Neural cell (in vitro differentiated cells): ENCODE data around the gene MSLN. TPM values are rescaled to one million over a fixed set of nuclear protein-coding genes. Genes with fewer than 3 reads are reported as not detected.
A peak's percentile ranks its signal among the peaks of the same experiment; 100 is the strongest.

ENCODE experiments used
- H2AFZ ChIP-seq: fragments of 200-600, 300-800 bp; sonication (generic), shearing (Covaris generic); 2 replicates; pipeline ENCODE4 v1.6.0; 2014; ENCODE audit warnings: low read depth, mild to moderate bottlenecking, antibody characterized with exemption, low read length, moderate library complexity
- H3F3A ChIP-seq: fragments of 200-600 bp; shearing (Covaris generic); 2 replicates; pipeline ENCODE4 v1.6.1; 2016; ENCODE audit warnings: mild to moderate bottlenecking, moderate library complexity, mixed read lengths, antibody characterized with exemption, low read length; ENCODE audit not compliant: insufficient read depth, poor library complexity, severe bottlenecking
- H3K27ac ChIP-seq: fragments of 200-600, 300-800 bp; sonication (generic), shearing (Covaris generic); 2 replicates; pipeline ENCODE4 v1.5.1; 2014; ENCODE audit warnings: mild to moderate bottlenecking, low read length, moderate library complexity
- H3K27me3 ChIP-seq: fragments of 300-800, 200-600 bp; sonication (generic), shearing (Covaris generic); 2 replicates; pipeline ENCODE4 v1.6.0; 2014; ENCODE audit warnings: mild to moderate bottlenecking, low read depth, low read length, moderate library complexity; ENCODE audit not compliant: insufficient read depth
- H3K36me3 ChIP-seq: fragments of 300-800, 200-600 bp; sonication (generic), shearing (Covaris generic); 2 replicates; pipeline ENCODE4 v1.5.1; 2014; ENCODE audit warnings: mild to moderate bottlenecking, antibody characterized with exemption, low read length, moderate library complexity; ENCODE audit not compliant: insufficient read depth
- H3K4me2 ChIP-seq: fragments of 300-800, 200-600 bp; sonication (generic), shearing (Covaris generic); 2 replicates; pipeline ENCODE4 v1.6.0; 2014; ENCODE audit warnings: mild to moderate bottlenecking, low read length
- H3K4me3 ChIP-seq: fragments of 300-800, 200-600 bp; sonication (generic), shearing (Covaris generic); 2 replicates; pipeline ENCODE4 v1.5.1; 2014; ENCODE audit warnings: mild to moderate bottlenecking, low read length, moderate library complexity
- H3K79me2 ChIP-seq: fragments of 200-600 bp; shearing (Covaris generic); replicated peaks from 2 replicates; pipeline ENCODE4 v1.6.0; 2014; ENCODE audit warnings: mild to moderate bottlenecking, low read length, moderate library complexity; ENCODE audit not compliant: insufficient read depth
- H3K9ac ChIP-seq: fragments of 300-800, 200-600 bp; sonication (generic), shearing (Covaris generic); 2 replicates; pipeline ENCODE4 v1.6.1; 2016; ENCODE audit warnings: mild to moderate bottlenecking, low read length, mixed read lengths
- H3K9me2 ChIP-seq: fragments of 200-600 bp; shearing (Covaris generic); 2 replicates; pipeline ENCODE4 v1.6.1; 2016; ENCODE audit warnings: mild to moderate bottlenecking, low read length, mixed read lengths; ENCODE audit not compliant: insufficient read depth
- H3K9me3 ChIP-seq: fragments of 200-600, 300-800 bp; sonication (generic), shearing (Covaris generic); 2 replicates; pipeline ENCODE4 v1.6.1; 2016; ENCODE audit warnings: mild to moderate bottlenecking, mixed run types, low read length, moderate library complexity, mixed read lengths
- H4K20me1 ChIP-seq: fragments of 200-600 bp; shearing (Covaris generic); 2 replicates; pipeline ENCODE4 v1.6.1; 2016; ENCODE audit warnings: mild to moderate bottlenecking, mixed run types; ENCODE audit not compliant: insufficient read depth
- CTCF ChIP-seq: fragments of 450-650 bp; IDR thresholded peaks from 2 replicates; pipeline ENCODE4 v1.5.1; 2014; ENCODE audit warnings: antibody characterized with exemption, mild to moderate bottlenecking, moderate library complexity; ENCODE audit not compliant: poor library complexity, severe bottlenecking
- EP300 ChIP-seq: fragments of 450-650 bp; conservative IDR thresholded peaks from 2 replicates; pipeline ENCODE4 v1.6.1; 2014; ENCODE audit warnings: antibody characterized with exemption, mild to moderate bottlenecking, moderate library complexity; ENCODE audit not compliant: poor library complexity, severe bottlenecking
- EZH2 ChIP-seq: fragments of 200-600, 300-800 bp; shearing (Covaris generic), sonication (generic); IDR thresholded peaks from 2 replicates; pipeline ENCODE4 v1.6.1; 2014; ENCODE audit warnings: antibody characterized with exemption, low read length, borderline replicate concordance, mild to moderate bottlenecking; ENCODE audit not compliant: insufficient read depth, poor library complexity, severe bottlenecking
- MXI1 ChIP-seq: fragments of 450-650 bp; conservative IDR thresholded peaks from 2 replicates; pipeline ENCODE4 v1.6.1; 2014; ENCODE audit warnings: antibody characterized with exemption, mild to moderate bottlenecking; ENCODE audit not compliant: poor library complexity, severe bottlenecking
- POLR2AphosphoS5 ChIP-seq: IDR thresholded peaks from 2 replicates; pipeline ENCODE4 v1.6.1; 2012
- RAD21 ChIP-seq: fragments of 450-650 bp; conservative IDR thresholded peaks from 2 replicates; pipeline ENCODE4 v1.6.1; 2014; ENCODE audit warnings: antibody characterized with exemption, mild to moderate bottlenecking, moderate library complexity
- REST ChIP-seq: IDR thresholded peaks from 2 replicates; pipeline ENCODE4 v1.6.1; 2012; ENCODE audit warnings: borderline replicate concordance
- SMC3 ChIP-seq: fragments of 450-650 bp; conservative IDR thresholded peaks from 2 replicates; pipeline ENCODE4 v1.6.1; 2014; ENCODE audit warnings: antibody characterized with exemption, mild to moderate bottlenecking, moderate library complexity; ENCODE audit not compliant: poor library complexity
- TAF1 ChIP-seq: IDR thresholded peaks from 2 replicates; pipeline ENCODE4 v1.6.1; 2012; ENCODE audit warnings: low read depth
- polyA plus RNA-seq: library from polyadenylated mRNA; depleted of rRNA; stranded (reverse); fragments of >200 nt; gene quantifications from 2 replicates; pipeline ENCODE4 v1.2.3, GENCODE V29; 2014

The MSLN gene
- polyA plus RNA-seq, 1 donor from 2014 or later = 0.63 TPM

- Histone ChIP-seq H3K27me3 (no peaks in the 10 kb centered on the region), H2AFZ (no peak overlapping the region), H3K9me2 (no peaks in the 10 kb centered on the region), H3K4me3 (no peak overlapping the region), H3F3A (no peaks in the 10 kb centered on the region), H4K20me1 (no peaks in the 10 kb centered on the region), H3K9me3 (no peaks in the 10 kb centered on the region), H3K4me2 (no peak overlapping the region), H3K79me2 (no peaks in the 10 kb centered on the region), H3K9ac (no peak overlapping the region), H3K36me3 (no peaks in the 10 kb centered on the region), H3K27ac (no peak overlapping the region)
- TF ChIP-seq POLR2AphosphoS5 = peak; percentile 20
- TF ChIP-seq SMC3 = no peak
- no peak for TF ChIP-seq EZH2
- TF ChIP-seq MXI1 = no peak
These were observed 20.9 kb downstream of the MSLN start for GRCh38 chr16:781346-782010.

GRCh38 chr16:782258-782657 lies 21.7 kb downstream of the MSLN start:
- no peak overlapping the region for H3K4me2 ChIP-seq
- no peaks in the 10 kb centered on the region for H3F3A ChIP-seq
- H4K20me1 ChIP-seq = no peaks in the 10 kb centered on the region
- H3K27ac ChIP-seq = no peak overlapping the region
- no peaks in the 10 kb centered on the region for H3K36me3 ChIP-seq
- TF ChIP-seq CTCF (no peak), EP300 (no peak), POLR2AphosphoS5 (no peak), SMC3 (no peak), TAF1 (no peak), EZH2 (no peak), RAD21 (no peak), MXI1 (no peak), REST (no peak)
- no peak overlapping the region for H3K4me3 ChIP-seq
- no peaks in the 10 kb centered on the region for H3K9me2 ChIP-seq
- H3K9me3 ChIP-seq = no peaks in the 10 kb centered on the region
- no peaks in the 10 kb centered on the region for H3K79me2 ChIP-seq
- no peaks in the 10 kb centered on the region for H3K27me3 ChIP-seq
- H2AFZ ChIP-seq = no peak overlapping the region
- no peak overlapping the region for H3K9ac ChIP-seq
